Caco-2 (cell line): ENCODE data around the gene CPEB4. TPM values are rescaled to one million over a fixed set of nuclear protein-coding genes. Genes with fewer than 3 reads are reported as not detected.

Source experiments
- BruUV-seq: library from RNA; stranded (reverse); fragments of 400-500 nt; replicated peaks from 2 replicates; lab custom pipeline; 2021; lab: Mats Ljungman, UMichigan
- CTCF ChIA-PET: fragments of 300-600 bp; sonication (Branson Sonifier 250); formaldehyde crosslinking; loops from one replicate; lab custom pipeline; 2022; ENCODE audit warnings: antibody characterized with exemption; lab: Charles Lee
- POLR2A ChIA-PET: fragments of 300-600 bp; sonication (Branson Sonifier 250); formaldehyde crosslinking; loops from one replicate; lab custom pipeline; 2022; ENCODE audit warnings: antibody characterized with exemption; lab: Charles Lee
- DNase-seq, 2 experiments: peaks; one replicate each; pipeline versions ENCODE4 v3.0.0 to v3.0.0-alpha.2; 2020 to 2022
- H3K27me3 ChIP-seq: replicated peaks from 2 replicates; pipeline ENCODE4 v1.6.0; 2011; ENCODE audit warnings: low read length; ENCODE audit not compliant: control insufficient read depth, insufficient read depth
- H3K36me3 ChIP-seq: 2 replicates; pipeline ENCODE4 v1.5.1; 2011; ENCODE audit warnings: low read length; ENCODE audit not compliant: control insufficient read depth, insufficient read depth
- H3K4me1 ChIP-seq: fragments of 250-450 bp; sonication (Bioruptor Pico); 2 replicates; pipeline ENCODE4 v1.5.1; 2020; ENCODE audit warnings: mild to moderate bottlenecking
- H3K4me3 ChIP-seq: 2 replicates; pipeline ENCODE4 v1.5.1; 2011; ENCODE audit warnings: low read depth, mild to moderate bottlenecking, control low read depth, low read length
- H3K9me3 ChIP-seq: fragments of 250-450 bp; sonication (Bioruptor Pico); 2 replicates; pipeline ENCODE4 v1.5.1; 2020; ENCODE audit warnings: mild to moderate bottlenecking, moderate library complexity
- H3K27ac Mint-ChIP-seq: one replicate; pipeline ENCODE4 v1.8.0; 2022; ENCODE audit warnings: mixed read lengths; ENCODE audit not compliant: unreplicated experiment
- H3K27me3 Mint-ChIP-seq: one replicate; pipeline ENCODE4 v1.8.0; 2022; ENCODE audit warnings: mixed read lengths; ENCODE audit not compliant: insufficient read depth, unreplicated experiment
- H3K36me3 Mint-ChIP-seq: one replicate; pipeline ENCODE4 v1.8.0; 2022; ENCODE audit warnings: mild to moderate bottlenecking, mixed read lengths; ENCODE audit not compliant: insufficient read depth, unreplicated experiment
- H3K4me1 Mint-ChIP-seq: one replicate; pipeline ENCODE4 v1.8.0; 2022; ENCODE audit warnings: low read depth, mixed read lengths; ENCODE audit not compliant: unreplicated experiment
- H3K4me3 Mint-ChIP-seq: one replicate; pipeline ENCODE4 v1.8.0; 2022; ENCODE audit warnings: mild to moderate bottlenecking, moderate library complexity, mixed read lengths; ENCODE audit not compliant: unreplicated experiment
- H3K9me3 Mint-ChIP-seq: one replicate; pipeline ENCODE4 v1.8.0; 2022; ENCODE audit warnings: mixed read lengths; ENCODE audit not compliant: unreplicated experiment
- CTCF ChIP-seq, 2 experiments: fragments of 200-600 bp in 1 of 2; IDR thresholded peaks; 1 replicate in 1 of 2; 2 replicates in 1 of 2; pipeline versions ENCODE4 v1.5.1 to v1.8.0; 2011 to 2022; ENCODE audit warnings: antibody characterized with exemption in 1 of 2, control low read depth in 1 of 2, inconsistent platforms in 1 of 2, low read depth in 1 of 2, low read length in 1 of 2, mild to moderate bottlenecking in 1 of 2, moderate library complexity in 1 of 2; ENCODE audit not compliant: insufficient read depth in 1 of 2, severe bottlenecking in 1 of 2, unreplicated experiment in 1 of 2
- intact Hi-C: fragments of 100-400 bp; cut with micrococcal nuclease; formaldehyde crosslinking; loops from one replicate; pipeline ENCODE4 v1.10.0; 2022; ENCODE audit not compliant: unreplicated experiment
- total RNA-seq: library from RNA; stranded (reverse); gene quantifications from 2 replicates; pipeline ENCODE4 v1.2.3, GENCODE V29; 2022

The CPEB4 gene
- total RNA-seq, 1 experiment from 2014 or later: 25.1 TPM

DNA sequence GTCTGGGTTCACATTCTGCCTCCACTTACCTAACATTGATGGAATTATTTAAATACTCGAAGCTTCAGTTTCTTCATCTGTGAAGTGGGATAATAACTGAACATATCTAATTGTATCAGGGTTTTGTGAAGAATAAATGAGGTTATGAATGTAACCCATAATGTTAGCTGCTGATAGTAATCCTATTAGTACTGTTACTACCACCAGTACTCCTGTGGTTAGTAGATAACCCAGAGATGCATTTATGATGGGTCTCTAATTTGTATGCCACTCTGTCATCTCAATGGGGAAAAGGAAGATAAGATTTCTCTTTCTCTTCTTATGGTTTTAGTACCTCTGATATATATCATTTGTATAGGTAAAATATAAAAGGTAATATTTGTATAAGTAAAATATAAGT is 16.0 kb downstream of the CPEB4 start:
- no peaks in the 10 kb centered on the region for H3K9me3 ChIP-seq
- no peak overlapping the region for H3K4me3 Mint-ChIP-seq
- H3K27ac Mint-ChIP-seq: no peak overlapping the region
- DNase-seq: no peak
- no peak for TF ChIP-seq CTCF (IDR thresholded peaks at IDR 0.05; ENCODE audit: insufficient read depth in 1 of 2, low read depth in 1 of 2, low read length in 1 of 2, severe bottlenecking in 1 of 2, unreplicated experiment in 1 of 2)
- ChIA-PET POLR2A (no interaction called here), CTCF (no interaction called here)
- no peaks in the 10 kb centered on the region for H3K9me3 Mint-ChIP-seq
- H3K36me3 Mint-ChIP-seq: peaks cover 15% of the 10 kb centered on the region
- no TSS peak for BruUV-seq
- H3K4me1 ChIP-seq: no peaks in the 10 kb centered on the region
- no peaks in the 10 kb centered on the region for H3K4me1 Mint-ChIP-seq
- no peak overlapping the region for H3K4me3 ChIP-seq
- intact Hi-C loops: no loop called here
- no peaks in the 10 kb centered on the region for H3K27me3 Mint-ChIP-seq
- no peaks in the 10 kb centered on the region for H3K27me3 ChIP-seq
- H3K36me3 ChIP-seq: no peaks in the 10 kb centered on the region

- no peaks in the 10 kb centered on the region for H3K9me3 ChIP-seq
- no peaks in the 10 kb centered on the region for H3K27me3 ChIP-seq
- POLR2A ChIA-PET: no interaction called here
- no peaks in the 10 kb centered on the region for H3K36me3 ChIP-seq
- no peaks in the 10 kb centered on the region for H3K4me1 ChIP-seq
- CTCF ChIA-PET: interaction anchor here (0.6 kb wide), 1 partner anchor 233 kb away, joined by 4 read pairs; no protein-coding TSS in a partner anchor
- Mint-ChIP-seq H3K9me3 (no peaks in the 10 kb centered on the region), H3K4me3 (no peak overlapping the region), H3K27me3 (no peaks in the 10 kb centered on the region), H3K27ac (no peak overlapping the region), H3K36me3 (peaks cover 16% of the 10 kb centered on the region), H3K4me1 (no peaks in the 10 kb centered on the region)
- TF ChIP-seq CTCF (IDR thresholded peaks at IDR 0.05; ENCODE audit: insufficient read depth in 1 of 2, low read depth in 1 of 2, low read length in 1 of 2, severe bottlenecking in 1 of 2, unreplicated experiment in 1 of 2): no peak
- no peak overlapping the region for H3K4me3 ChIP-seq
- no TSS peak for BruUV-seq
- intact Hi-C loops: no loop called here
- DNase-seq: no peak
These were observed 19.1 kb downstream of the CPEB4 start for GRCh38 chr5:173907284-173907683.

DNA sequence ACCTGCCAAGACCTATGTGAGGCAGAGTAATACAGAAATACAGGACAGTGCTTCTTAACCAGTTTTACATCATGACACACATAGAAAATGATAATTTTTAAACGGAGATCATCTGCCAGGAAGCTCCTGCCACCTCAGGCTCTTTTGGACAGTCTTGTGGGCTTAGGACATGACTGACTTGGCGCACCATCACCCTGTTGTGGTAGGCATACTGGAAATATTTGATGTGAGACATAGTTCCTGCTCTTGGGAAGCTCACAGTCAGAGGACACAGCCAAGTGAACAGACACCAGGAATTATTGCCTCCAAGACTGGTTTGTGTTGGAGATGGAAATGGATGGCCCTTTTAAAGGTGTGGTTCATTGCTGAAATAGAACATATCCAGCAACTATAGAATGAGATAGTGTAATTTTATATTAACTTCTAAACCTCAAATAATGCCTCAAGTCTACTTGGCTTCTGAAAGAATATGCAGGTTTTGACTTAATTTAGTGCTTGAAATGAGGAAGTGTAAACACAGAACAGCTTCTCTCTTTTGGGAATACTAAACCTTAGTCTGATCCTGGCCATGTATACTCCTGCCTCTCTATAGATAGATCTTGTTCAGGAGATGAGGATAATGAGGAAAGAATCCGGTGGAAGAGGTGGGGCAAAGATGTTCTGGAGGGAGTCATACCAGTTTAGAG is 19.7 kb downstream of the CPEB4 start:
- Mint-ChIP-seq H3K27me3 (no peaks in the 10 kb centered on the region), H3K36me3 (peaks cover 17% of the 10 kb centered on the region), H3K27ac (no peak overlapping the region), H3K4me3 (no peak overlapping the region), H3K4me1 (no peaks in the 10 kb centered on the region), H3K9me3 (no peaks in the 10 kb centered on the region)
- TF ChIP-seq CTCF (IDR thresholded peaks at IDR 0.05; ENCODE audit: insufficient read depth in 1 of 2, low read depth in 1 of 2, low read length in 1 of 2, severe bottlenecking in 1 of 2, unreplicated experiment in 1 of 2): no peak
- H3K9me3 ChIP-seq: no peaks in the 10 kb centered on the region
- H3K36me3 ChIP-seq: no peaks in the 10 kb centered on the region
- no peaks in the 10 kb centered on the region for H3K4me1 ChIP-seq
- POLR2A ChIA-PET: no interaction called here
- H3K27me3 ChIP-seq: no peaks in the 10 kb centered on the region
- no peak overlapping the region for H3K4me3 ChIP-seq
- intact Hi-C loops: no loop called here
- BruUV-seq: no TSS peak
- DNase-seq: no peak
- CTCF ChIA-PET: interaction anchor here (0.6 kb wide), 1 partner anchor 234 kb away, joined by 4 read pairs; no protein-coding TSS in a partner anchor
